Gastroesophageal sphincter (tissue), 3 donors: ENCODE measurements around the gene NSUN2.

Experiments used
- CTCF ChIP-seq, 4 experiments: fragments of 200-600 bp in 2 of 4; fragments of 450-650 bp in 2 of 4; sonication (generic) in 1 of 4; IDR thresholded peaks; one replicate each; pipeline ENCODE4 v1.5.1; 2017 to 2019; ENCODE audit warnings: antibody characterized with exemption in 4 of 4, mild to moderate bottlenecking in 2 of 4, moderate library complexity in 2 of 4
- EP300 ChIP-seq: sonication (generic); formaldehyde crosslinking; IDR thresholded peaks from one replicate; pipeline ENCODE4 v1.6.1; 2017; ENCODE audit warnings: antibody characterized with exemption, mild to moderate bottlenecking
- POLR2A ChIP-seq, 2 donors: fragments of 450-650 bp; IDR thresholded peaks; one replicate each; pipeline ENCODE4 v1.6.1; 2017; ENCODE audit warnings: antibody characterized with exemption in 2 of 2, mild to moderate bottlenecking in 2 of 2, moderate library complexity in 1 of 2
- POLR2AphosphoS5 ChIP-seq: sonication (generic); formaldehyde crosslinking; IDR thresholded peaks from one replicate; pipeline ENCODE4 v1.6.1; 2017; ENCODE audit warnings: antibody characterized with exemption

- TF ChIP-seq CTCF (IDR thresholded peaks at IDR 0.05) (peak in 2 of 4 experiments; percentile 25 to 57), POLR2AphosphoS5 (no peak), POLR2A (IDR thresholded peaks at IDR 0.05) (no peak), EP300 (no peak)
These were observed 55.9 kb downstream of the NSUN2 start for GRCh38 chr5:6576861-6577501.
